ENCODE data around the gene ADAM12. TPM values are rescaled to one million over a fixed set of nuclear protein-coding genes. Genes with fewer than 3 reads are reported as not detected.

Gene ADAM12
- total and polyA plus RNA-seq, 10 of the 15 experiments (the other 5 are each of a cell fraction or from before 2014, with no cell fraction given), result under 0.01 to 0.62 (median 0.04) TPM; not detected in 5

GRCh38 chr10:126324826-126325225 lies 63.5 kb downstream of the ADAM12 start:
- Histone ChIP-seq H3K4me2 (ENCODE audit: control insufficient read depth, insufficient read depth) (no peak overlapping the region), H2AFZ (ENCODE audit: control insufficient read depth, low read depth, low read length) (no peak overlapping the region), H3K79me2 (ENCODE audit: control insufficient read depth, insufficient read depth, low read length) (no peaks in the 10 kb centered on the region), H3K27ac (ENCODE audit: control insufficient read depth, insufficient read depth) (no peak overlapping the region), H3K36me3 (ENCODE audit: control insufficient read depth in 2 of 2, insufficient read depth in 2 of 2, low read length in 1 of 2) (no peaks in the 10 kb centered on the region), H3K9me3 (replicated peaks; ENCODE audit: control insufficient read depth, insufficient read depth, low read length) (no peaks in the 10 kb centered on the region), H4K20me1 (ENCODE audit: control insufficient read depth, insufficient read depth) (no peaks in the 10 kb centered on the region), H3K27me3 (replicated peaks in 1 of 2; ENCODE audit: control insufficient read depth in 2 of 2, insufficient read depth in 2 of 2, low read length in 1 of 2) (no peaks in the 10 kb centered on the region), H3K4me3 (no peak overlapping the region), H3K4me1 (ENCODE audit: control insufficient read depth, insufficient read depth, low read length) (no peaks in the 10 kb centered on the region), H3K9ac (ENCODE audit: control insufficient read depth, insufficient read depth, low read length) (no peak overlapping the region)
- in situ Hi-C loops (cut with MboI), result no loop called here
- SMC1A ChIA-PET (ENCODE audit: uncharacterized antibody, unreplicated experiment), result no interaction called here
- WGBS (ENCODE audit: insufficient coverage, insufficient replicate concordance, low lambda C conversion rate, missing lambda C conversion rate), result 38% methylated on average over 6 of the region's 6 CpGs
- intact Hi-C loops (cut with micrococcal nuclease; ENCODE audit: unreplicated experiment), result no loop called here
- DNase-seq (ENCODE audit: low read depth, low spot score), result no peak
- no peak for ATAC-seq
- RAD21 ChIA-PET (ENCODE audit: unreplicated experiment), result no interaction called here
- CTCF ChIA-PET, result no interaction called here
- POLR2A ChIA-PET, result no interaction called here
- BruUV-seq (replicated peaks), result no TSS peak
- FAIRE-seq, result no peak
- TF ChIP-seq NFYA (IDR thresholded peaks at IDR 0.05; ENCODE audit: borderline replicate concordance, low read depth, low read length) (no peak), ZNF217 (IDR thresholded peaks at IDR 0.05) (no peak), ZNF687 (IDR thresholded peaks at IDR 0.05) (no peak), EP300 (IDR thresholded peaks at IDR 0.05; ENCODE audit: borderline replicate concordance in 1 of 2, control insufficient read depth in 1 of 2, low read depth in 2 of 2, low read length in 2 of 2) (no peak), ZBTB4 (CRISPR knock-in tag; IDR thresholded peaks at IDR 0.05) (no peak), DPF2 (IDR thresholded peaks at IDR 0.05) (no peak), FOS (IDR thresholded peaks at IDR 0.05; ENCODE audit: borderline replicate concordance, extremely low read depth, insufficient read length) (no peak), EZH2 (IDR thresholded peaks at IDR 0.05; ENCODE audit: borderline replicate concordance, control insufficient read depth, low read depth, low read length) (no peak), YY1 (IDR thresholded peaks at IDR 0.05; ENCODE audit: low read depth, low read length) (no peak), SMAD1 (IDR thresholded peaks at IDR 0.05; ENCODE audit: low read depth, partially characterized antibody) (no peak), ATF3 (IDR thresholded peaks at IDR 0.05; ENCODE audit: borderline replicate concordance, extremely low read depth, low read depth, low read length) (no peak), NRF1 (conservative IDR thresholded peaks at IDR 0.05; ENCODE audit: low read depth, low read length) (no peak), SKIL (IDR thresholded peaks at IDR 0.05; ENCODE audit: low read depth, poor library complexity, severe bottlenecking) (no peak), KAT2A (conservative IDR thresholded peaks at IDR 0.05; ENCODE audit: control insufficient read depth, low read depth, low read length) (no peak), TAF1 (IDR thresholded peaks at IDR 0.05; ENCODE audit: borderline replicate concordance, low read depth, low read length) (no peak)

Measured in GM12878 (cell line).